ENCODE data around the gene ISX. TPM values are rescaled to one million over a fixed set of nuclear protein-coding genes. Genes with fewer than 3 reads are reported as not detected.

The ISX gene
- total and polyA plus RNA-seq, 11 donors, result not detected

- peaks cover 0 to 17% (median 0%) of the 10 kb centered on the region in 9 donors for H3K27me3 ChIP-seq
- no peaks in the 10 kb centered on the region for H3K9me3 ChIP-seq
- ATAC-seq (no peak), DNase-seq (no peak)
- intact Hi-C loops (cut with DNase I), result no loop called here
- TF ChIP-seq CTCF (IDR thresholded peaks at IDR 0.05), result no peak
- no peaks in the 10 kb centered on the region for H3K36me3 ChIP-seq
- WGBS, 4 donors, result 71 to 85% (median 83%) methylated on average over 3 of the region's 3 CpGs
- H3K4me1 ChIP-seq, result no peaks in the 10 kb centered on the region
- H3K27ac ChIP-seq, result no peak overlapping the region
- no peak overlapping the region for H3K4me3 ChIP-seq
These were observed 33.9 kb downstream of the ISX start for GRCh38 chr22:35099883-35100282.

- H3K36me3 ChIP-seq, result no peaks in the 10 kb centered on the region
- peaks cover 0 to 13% (median 0%) of the 10 kb centered on the region in 9 donors for H3K27me3 ChIP-seq
- no peak overlapping the region for H3K4me3 ChIP-seq
- peak in 2 of 4 donors; percentile 38 to 74 for ATAC-seq
- WGBS, 4 donors, result 59 to 65% (median 61%) methylated on average over 5 of the region's 5 CpGs
- H3K4me1 ChIP-seq, result no peaks in the 10 kb centered on the region
- no peak for TF ChIP-seq POLR2A (IDR thresholded peaks at IDR 0.05)
- no peak overlapping the region for H3K27ac ChIP-seq
- no peak for DNase-seq
- peaks cover 0 to 6% (median 0%) of the 10 kb centered on the region in 12 donors for H3K9me3 ChIP-seq
- intact Hi-C loops (cut with DNase I), result no loop called here
These were observed 36.7 kb downstream of the ISX start for GRCh38 chr22:35102663-35103062.

- DNase-seq (no peak), ATAC-seq (no peak)
- WGBS, 4 donors, result 72 to 79% (median 76%) methylated on average over 6 of the region's 6 CpGs
- peaks cover 0 to 10% (median 0%) of the 10 kb centered on the region in 12 donors for H3K9me3 ChIP-seq
- no peak overlapping the region for H3K27ac ChIP-seq
- intact Hi-C loops (cut with DNase I), result no loop called here
- H3K36me3 ChIP-seq, result no peaks in the 10 kb centered on the region
- no peak overlapping the region for H3K4me3 ChIP-seq
- no peaks in the 10 kb centered on the region for H3K4me1 ChIP-seq
- TF ChIP-seq POLR2A (IDR thresholded peaks at IDR 0.05), result no peak
- no peak for TF ChIP-seq CTCF (IDR thresholded peaks at IDR 0.05)
- peaks cover 0 to 7% (median 0%) of the 10 kb centered on the region in 9 donors for H3K27me3 ChIP-seq
These were observed 37.8 kb downstream of the ISX start for GRCh38 chr22:35103761-35104160.

- TF ChIP-seq POLR2A (IDR thresholded peaks at IDR 0.05) (no peak), CTCF (IDR thresholded peaks at IDR 0.05) (no peak)
- no peak for DNase-seq
- Histone ChIP-seq H3K4me3 (no peak overlapping the region), H3K27ac (no peak overlapping the region), H3K9me3 (peaks cover 0 to 10% (median 0%) of the 10 kb centered on the region in 12 donors), H3K36me3 (no peaks in the 10 kb centered on the region), H3K27me3 (peaks cover 0 to 12% (median 0%) of the 10 kb centered on the region in 9 donors), H3K4me1 (no peaks in the 10 kb centered on the region)
- intact Hi-C loops (cut with DNase I), result no loop called here
- ATAC-seq, result no peak
- WGBS, 4 donors, result 76 to 87% (median 83%) methylated on average over 11 of the region's 11 CpGs
These were observed 38.5 kb downstream of the ISX start for GRCh38 chr22:35104491-35104890.

GRCh38 chr22:35109616-35110015 is 43.7 kb downstream of the ISX start:
- TF ChIP-seq POLR2A (IDR thresholded peaks at IDR 0.05) (no peak), CTCF (IDR thresholded peaks at IDR 0.05) (no peak)
- H3K4me1 ChIP-seq, result no peaks in the 10 kb centered on the region
- H3K36me3 ChIP-seq, result no peaks in the 10 kb centered on the region
- H3K9me3 ChIP-seq, result peaks cover 0 to 10% (median 0%) of the 10 kb centered on the region in 12 donors
- no peak overlapping the region for H3K4me3 ChIP-seq
- DNase-seq (no peak), ATAC-seq (no peak)
- H3K27me3 ChIP-seq, result peaks cover 0 to 14% (median 0%) of the 10 kb centered on the region in 9 donors
- H3K27ac ChIP-seq, result no peak overlapping the region
- WGBS, 4 donors, result 43 to 58% (median 51%) methylated on average over 4 of the region's 4 CpGs
- intact Hi-C loops (cut with DNase I), result no loop called here
